Breast epithelium (tissue), 3 donors: ENCODE data around the gene CRIM1.

ENCODE experiments used
- CTCF ChIP-seq, 3 donors: fragments of 450-650 bp; IDR thresholded peaks; one replicate each; pipeline ENCODE4 v1.5.1; 2016 to 2017; ENCODE audit warnings: antibody characterized with exemption in 3 of 3, mild to moderate bottlenecking in 3 of 3, moderate library complexity in 3 of 3
- POLR2A ChIP-seq: fragments of 450-650 bp; IDR thresholded peaks from one replicate; pipeline ENCODE4 v1.6.1; 2016; ENCODE audit warnings: antibody characterized with exemption, mild to moderate bottlenecking, moderate library complexity
- POLR2AphosphoS5 ChIP-seq, 3 donors: sonication (generic); formaldehyde crosslinking; IDR thresholded peaks; one replicate each; pipeline ENCODE4 v1.6.1; 2017; ENCODE audit warnings: antibody characterized with exemption in 3 of 3

GRCh38 chr2:36493306-36493705 lies 137.7 kb downstream of the CRIM1 start:
- TF ChIP-seq POLR2AphosphoS5 (IDR thresholded peaks at IDR 0.05) (no peak), CTCF (IDR thresholded peaks at IDR 0.05) (no peak), POLR2A (no peak)
